GM21515 (cell line): Measurements from ENCODE around the gene PLPPR3.

Experiments used
- ATAC-seq: cut with Tn5 transposase; IDR thresholded peaks from one replicate; pipeline ENCODE4 v1.9.1; 2021; ENCODE audit not compliant: unreplicated experiment

Gene PLPPR3

DNA sequence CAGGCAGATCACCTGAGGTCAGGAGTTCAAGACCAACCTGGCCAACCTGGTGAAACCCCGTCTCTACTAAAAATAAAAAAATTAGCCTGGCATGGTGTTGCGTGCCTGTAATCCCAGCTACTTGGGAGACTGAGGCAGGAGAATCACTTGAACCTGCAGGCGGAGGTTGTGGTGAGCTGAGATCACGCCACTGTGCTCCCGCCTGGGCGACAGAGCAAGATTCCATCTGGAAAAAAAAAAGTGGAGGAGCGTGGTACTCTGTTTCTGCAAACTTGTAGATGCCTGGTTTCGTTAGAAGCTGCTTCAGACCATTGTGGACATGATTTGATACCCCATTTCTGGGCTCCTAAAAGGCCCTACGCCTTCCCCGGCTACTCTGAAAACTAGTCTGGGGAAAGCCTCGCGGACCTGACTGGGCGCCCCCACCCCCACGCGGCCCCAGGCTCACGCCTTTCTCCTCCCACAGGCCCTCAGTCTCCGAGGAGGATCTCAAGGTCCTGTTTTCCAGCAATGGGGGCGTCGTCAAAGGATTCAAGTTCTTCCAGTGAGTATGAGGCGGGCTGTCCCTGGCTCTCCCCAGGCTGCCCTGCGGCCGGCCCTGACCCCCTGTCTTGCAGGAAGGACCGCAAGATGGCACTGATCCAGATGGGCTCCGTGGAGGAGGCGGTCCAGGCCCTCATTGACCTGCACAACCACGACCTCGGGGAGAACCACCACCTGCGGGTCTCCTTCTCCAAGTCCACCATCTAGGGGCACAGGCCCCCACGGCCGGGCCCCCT lies 11.5 kb downstream of the PLPPR3 start:
- ATAC-seq, result no peak

DNA sequence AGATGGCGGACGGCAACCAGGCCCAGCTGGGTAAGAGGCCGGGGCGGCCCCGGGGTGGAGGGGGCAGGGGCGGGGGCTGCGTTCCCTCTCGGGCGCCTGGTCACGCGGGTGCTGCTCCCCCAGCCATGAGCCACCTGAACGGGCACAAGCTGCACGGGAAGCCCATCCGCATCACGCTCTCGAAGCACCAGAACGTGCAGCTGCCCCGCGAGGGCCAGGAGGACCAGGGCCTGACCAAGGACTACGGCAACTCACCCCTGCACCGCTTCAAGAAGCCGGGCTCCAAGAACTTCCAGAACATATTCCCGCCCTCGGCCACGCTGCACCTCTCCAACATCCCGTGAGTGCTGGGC lies 13.4 kb downstream of the PLPPR3 start:
- ATAC-seq, result no peak

DNA sequence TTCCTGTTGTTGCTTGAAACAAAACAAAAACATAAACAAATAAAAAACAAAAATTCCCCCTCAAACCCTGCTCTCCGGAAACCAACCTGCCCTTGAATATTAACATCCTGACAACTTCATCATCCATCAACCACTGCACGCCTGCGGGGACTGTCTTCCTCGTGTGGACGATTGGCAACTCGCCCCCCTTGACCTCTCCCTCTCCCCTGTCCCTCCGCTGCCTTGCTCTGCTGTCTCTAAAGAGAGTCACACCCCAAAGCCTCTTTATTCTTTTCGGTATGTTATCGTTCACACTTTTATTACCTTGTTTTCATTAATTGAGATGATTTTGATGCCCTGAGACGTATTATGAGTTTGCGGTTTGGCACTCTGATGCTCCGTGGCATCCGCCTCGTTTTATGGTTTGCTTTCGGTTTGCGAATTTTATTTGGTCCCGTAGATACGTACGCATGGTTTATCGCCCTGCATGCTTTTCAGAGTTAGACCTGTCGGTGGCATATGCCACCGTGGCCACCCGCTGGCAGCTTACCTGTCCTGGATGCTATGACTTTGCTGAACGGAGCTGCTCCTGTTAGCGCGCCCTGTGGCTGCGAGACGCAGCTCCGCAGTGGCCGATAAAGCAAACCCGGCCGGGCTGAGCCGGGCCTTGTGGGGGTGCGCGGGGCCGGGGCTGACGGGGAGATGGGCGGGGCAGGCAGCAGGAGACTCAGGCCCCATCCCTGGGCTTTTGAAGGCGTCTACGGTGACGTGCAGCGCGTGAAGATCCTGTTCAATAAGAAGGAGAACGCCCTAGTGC lies 13.9 kb downstream of the PLPPR3 start:
- ATAC-seq, result no peak

GRCh38 chr19:806815-807421 lies 14.8 kb downstream of the PLPPR3 start:
- ATAC-seq, result no peak

DNA sequence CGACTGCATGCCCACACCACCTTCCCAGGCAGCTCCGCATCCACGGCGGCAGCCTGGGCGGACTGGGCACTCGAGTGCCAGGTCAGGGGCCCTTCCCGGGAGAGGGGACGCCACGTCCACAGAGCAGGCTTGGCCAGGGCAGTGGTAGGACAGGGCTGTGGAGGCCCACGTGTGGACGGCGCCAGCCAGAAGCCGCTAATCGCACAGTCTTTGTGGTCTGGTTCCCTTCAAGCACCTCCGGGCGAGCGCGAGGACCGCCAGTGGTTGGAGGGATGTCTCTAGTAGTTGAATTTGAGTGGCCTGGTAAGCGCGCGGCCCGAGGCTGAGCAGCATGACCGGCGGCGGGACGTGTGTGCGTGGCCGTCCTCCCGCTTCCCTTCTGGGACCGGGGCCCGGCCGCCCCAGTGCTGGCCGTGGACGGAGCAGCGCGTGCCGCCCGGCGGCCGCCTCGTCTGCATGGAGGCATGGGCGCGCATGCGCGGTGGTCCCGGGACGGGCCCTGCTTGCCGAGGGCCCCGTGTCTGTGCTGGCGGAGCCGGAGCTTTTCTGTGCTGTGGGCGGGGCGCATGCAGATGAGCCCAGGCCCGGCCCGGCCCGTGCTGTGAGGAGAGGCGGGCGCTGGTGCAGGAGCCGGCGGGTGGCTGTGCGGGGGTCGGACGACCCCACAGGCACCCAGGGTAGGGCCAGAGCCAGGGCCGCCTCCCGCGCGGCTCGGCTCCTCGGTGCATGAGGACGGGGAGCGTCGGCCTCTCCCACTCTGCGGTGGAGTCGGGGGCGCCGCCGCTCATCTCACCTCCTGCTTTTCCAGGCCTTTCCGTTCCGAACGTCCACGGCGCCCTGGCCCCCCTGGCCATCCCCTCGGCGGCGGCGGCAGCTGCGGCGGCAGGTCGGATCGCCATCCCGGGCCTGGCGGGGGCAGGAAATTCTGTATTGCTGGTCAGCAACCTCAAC lies 15.9 kb downstream of the PLPPR3 start:
- no peak for ATAC-seq

- no peak for ATAC-seq
Measured at GRCh38 chr19:805166-805551, 16.6 kb downstream of the PLPPR3 start.

DNA sequence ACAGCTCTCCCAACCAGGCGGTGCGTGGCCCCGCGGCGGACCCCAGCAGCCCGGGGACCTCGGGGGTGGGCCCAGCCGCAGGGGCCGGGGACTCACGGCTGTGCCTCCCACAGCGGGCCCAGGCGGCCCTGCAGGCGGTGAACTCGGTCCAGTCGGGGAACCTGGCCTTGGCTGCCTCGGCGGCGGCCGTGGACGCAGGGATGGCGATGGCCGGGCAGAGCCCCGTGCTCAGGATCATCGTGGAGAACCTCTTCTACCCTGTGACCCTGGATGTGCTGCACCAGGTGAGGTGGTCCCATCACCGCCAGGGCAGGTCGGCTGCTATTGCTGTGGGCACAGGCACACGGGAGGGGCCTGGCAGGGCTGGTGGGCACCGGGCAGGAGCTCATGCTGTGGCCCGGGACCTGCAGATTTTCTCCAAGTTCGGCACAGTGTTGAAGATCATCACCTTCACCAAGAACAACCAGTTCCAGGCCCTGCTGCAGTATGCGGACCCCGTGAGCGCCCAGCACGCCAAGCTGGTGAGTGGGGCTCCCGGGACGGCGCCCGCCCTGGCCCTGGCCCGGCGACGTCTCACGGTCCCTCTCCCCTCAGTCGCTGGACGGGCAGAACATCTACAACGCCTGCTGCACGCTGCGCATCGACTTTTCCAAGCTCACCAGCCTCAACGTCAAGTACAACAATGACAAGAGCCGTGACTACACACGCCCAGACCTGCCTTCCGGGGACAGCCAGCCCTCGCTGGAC lies 17.2 kb downstream of the PLPPR3 start:
- ATAC-seq, result no peak

DNA sequence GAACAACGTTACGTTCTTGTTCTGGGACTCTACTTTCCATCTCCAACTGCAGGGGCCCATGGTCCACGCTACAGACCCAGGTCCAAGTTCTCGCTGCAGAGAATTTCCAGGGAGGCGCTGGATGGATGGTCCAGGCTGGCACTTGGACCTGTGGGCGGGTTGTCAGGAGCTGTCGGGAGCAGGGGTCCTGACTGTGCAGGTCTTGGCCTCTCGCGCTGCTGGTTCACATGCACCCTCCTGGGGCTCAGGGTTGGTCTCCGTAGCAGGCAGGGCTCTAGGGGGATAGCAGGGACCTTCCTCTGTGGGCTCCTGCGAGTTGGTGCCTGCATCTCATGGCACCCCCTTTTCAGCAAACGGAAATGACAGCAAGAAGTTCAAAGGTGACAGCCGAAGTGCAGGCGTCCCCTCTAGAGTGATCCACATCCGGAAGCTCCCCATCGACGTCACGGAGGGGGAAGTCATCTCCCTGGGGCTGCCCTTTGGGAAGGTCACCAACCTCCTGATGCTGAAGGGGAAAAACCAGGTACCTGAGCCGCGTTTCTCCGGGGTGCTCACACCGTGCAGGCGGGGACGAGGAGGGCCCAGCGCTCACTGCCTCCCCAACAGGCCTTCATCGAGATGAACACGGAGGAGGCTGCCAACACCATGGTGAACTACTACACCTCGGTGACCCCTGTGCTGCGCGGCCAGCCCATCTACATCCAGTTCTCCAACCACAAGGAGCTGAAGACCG lies 17.9 kb downstream of the PLPPR3 start:
- no peak for ATAC-seq

DNA sequence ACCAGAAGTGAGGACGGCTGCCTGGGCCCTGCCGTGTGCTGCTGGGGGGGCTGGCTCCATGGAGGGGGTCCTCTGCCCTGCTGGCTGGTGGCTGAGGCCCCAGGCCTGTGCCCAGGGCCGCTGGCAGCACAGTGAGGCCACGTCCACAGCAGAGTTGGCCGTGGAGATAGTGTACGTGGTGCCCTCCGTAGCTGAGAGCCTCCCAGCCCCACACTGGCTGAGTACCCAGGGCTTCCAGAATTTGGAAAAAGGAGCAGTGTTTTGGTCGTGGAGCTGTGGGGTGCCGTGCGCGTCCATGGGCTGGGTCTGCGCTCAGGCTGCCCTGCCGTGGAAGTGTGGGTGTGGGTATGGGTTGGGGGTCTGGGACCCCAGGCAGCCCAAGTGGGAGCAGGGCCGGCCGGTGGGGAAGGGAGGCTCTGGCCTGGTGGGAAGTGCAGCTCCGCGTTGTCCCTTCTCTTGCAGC lies 18.6 kb downstream of the PLPPR3 start:
- ATAC-seq, result no peak

DNA sequence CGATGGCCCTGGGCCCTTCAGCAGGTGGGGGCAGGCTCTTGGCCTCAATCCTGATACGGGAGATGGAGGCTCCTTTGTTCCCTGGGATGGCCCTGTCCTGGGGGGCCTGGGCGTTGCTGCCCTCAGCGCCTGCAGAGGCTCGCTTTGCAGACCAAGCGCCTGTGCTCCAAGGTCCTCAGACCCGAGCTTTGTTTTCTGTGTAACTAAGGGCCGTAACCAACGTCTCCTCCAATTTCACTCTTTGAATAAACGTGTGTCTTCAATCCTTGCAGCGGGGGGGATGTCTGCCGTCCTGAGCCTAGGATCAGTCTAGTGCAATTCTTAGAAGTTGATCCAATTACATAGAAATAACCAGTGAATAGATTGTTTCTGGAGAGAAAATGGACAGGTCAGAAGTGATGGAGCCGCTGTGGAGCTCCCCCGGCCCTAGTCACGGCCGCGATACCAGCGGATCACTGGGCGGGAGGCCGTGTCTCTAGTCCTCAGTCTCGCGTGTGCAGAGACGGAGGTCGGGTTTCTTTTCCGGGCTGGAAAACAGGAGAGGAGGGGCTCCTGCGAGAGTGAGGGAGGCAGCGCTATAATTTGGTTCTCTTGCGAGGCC lies 19.2 kb downstream of the PLPPR3 start:
- no peak for ATAC-seq

DNA sequence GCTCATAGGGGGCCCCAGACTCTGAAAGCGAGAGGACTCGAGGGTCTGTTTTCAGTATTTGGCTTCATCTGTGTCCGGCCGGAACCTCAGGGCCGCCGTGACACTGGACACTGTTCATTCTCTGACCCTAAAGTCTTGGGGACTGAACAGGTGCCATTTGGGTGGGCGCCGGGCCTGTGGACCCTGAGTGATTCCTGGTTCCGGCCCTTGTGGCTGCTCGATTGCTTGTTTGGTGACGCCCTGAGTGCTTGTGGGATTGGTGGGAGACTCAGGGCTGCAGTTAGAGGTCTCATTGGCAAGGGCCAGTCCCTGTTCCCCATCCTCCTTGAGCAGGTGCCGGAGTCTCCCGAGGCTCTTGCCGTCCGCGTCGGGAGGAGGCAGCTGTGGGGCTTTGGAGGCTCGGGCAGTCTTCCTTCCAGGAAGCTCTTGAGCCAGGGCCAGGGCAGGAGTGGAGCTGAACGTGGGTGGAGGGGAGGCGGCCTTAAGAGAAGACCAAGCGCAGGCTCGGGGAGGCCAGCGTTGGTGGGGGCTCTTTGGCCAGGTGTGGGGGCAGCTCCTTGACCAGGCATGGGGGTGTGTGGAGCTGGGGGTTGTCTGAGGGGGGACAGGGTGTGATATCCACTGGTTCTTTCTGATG lies 19.8 kb downstream of the PLPPR3 start:
- no peak for ATAC-seq

DNA sequence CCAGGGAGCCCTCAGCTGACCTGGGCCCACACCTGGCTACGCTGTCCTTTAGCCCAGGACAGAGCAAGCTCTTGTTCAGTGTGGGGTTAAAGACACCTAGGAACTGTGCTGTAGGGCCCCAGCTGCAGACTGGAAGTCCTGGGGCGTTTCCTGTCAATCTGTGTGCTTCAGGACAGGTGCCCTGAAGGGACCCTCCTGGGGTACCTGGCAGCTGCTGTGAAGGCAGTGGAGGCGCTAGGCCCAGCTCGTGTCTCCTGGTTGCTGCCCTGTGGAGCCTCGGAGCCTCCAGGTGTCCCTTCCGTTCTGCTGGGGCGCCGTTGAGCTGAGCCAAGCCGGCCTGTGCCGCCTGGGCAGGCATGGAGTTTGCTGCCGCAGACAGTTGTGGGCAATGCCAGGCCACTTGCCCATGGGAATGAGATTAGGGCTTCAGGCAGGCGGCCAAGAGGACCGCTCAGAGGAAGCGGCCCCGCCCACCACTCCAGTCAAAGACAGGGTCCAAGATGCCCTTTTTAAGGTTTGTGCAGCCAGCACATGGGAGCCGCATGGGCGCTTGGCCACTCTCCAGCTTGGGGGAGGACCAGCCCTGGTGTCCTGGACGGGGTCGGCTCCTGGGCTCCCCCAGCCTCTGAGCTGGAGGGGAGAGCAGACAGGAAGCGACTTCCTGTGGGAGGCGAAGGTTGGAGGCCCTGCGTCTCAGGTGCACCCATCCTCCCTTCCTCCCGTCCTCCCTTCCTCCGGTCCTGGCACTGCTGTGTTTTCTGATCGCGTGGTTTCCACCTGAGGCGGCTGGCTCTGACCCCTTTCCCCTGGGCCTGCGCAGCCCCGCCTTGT lies 20.5 kb downstream of the PLPPR3 start:
- no peak for ATAC-seq

GRCh38 chr19:800360-801029 lies 21.3 kb downstream of the PLPPR3 start:
- ATAC-seq, result no peak

- no peak for ATAC-seq
Measured at GRCh38 chr19:799076-799881, 22.5 kb downstream of the PLPPR3 start.

GRCh38 chr19:798415-799075 lies 23.2 kb downstream of the PLPPR3 start:
- no peak for ATAC-seq
